Esophagus muscularis mucosa (tissue), 4 donors: ENCODE results near the gene DHRS13. TPM values are rescaled to one million over a fixed set of nuclear protein-coding genes. Genes with fewer than 3 reads are reported as not detected.

ENCODE experiments used
- DNase-seq: peaks from one replicate; pipeline ENCODE4 v3.0.0-alpha.2; 2017; ENCODE audit errors: extremely low spot score
- H3K27ac ChIP-seq, 4 donors: fragments of 200-600 bp; sonication (generic); replicated peaks in 1 of 4; 1 replicate in 3 of 4; 2 replicates in 1 of 4; pipeline ENCODE4 v1.5.1; 2016 to 2019; ENCODE audit warnings: mild to moderate bottlenecking in 1 of 4
- H3K27me3 ChIP-seq, 4 donors: fragments of 200-600 bp; sonication (generic); one replicate each; pipeline versions ENCODE4 v1.5.1 to v1.6.0; 2016 to 2019
- H3K36me3 ChIP-seq, 4 donors: fragments of 200-600 bp; sonication (generic); one replicate each; pipeline ENCODE4 v1.5.1; 2016 to 2019
- H3K4me1 ChIP-seq, 4 donors: fragments of 200-600 bp; sonication (generic); one replicate each; pipeline ENCODE4 v1.5.1; 2016 to 2019
- H3K4me3 ChIP-seq, 4 donors: fragments of 200-600 bp; sonication (generic); 1 replicate in 2 of 4; 2 replicates in 2 of 4; pipeline ENCODE4 v1.5.1; 2016 to 2019; ENCODE audit warnings: mild to moderate bottlenecking in 4 of 4, moderate library complexity in 1 of 4
- H3K9me3 ChIP-seq, 4 donors: fragments of 200-600 bp; sonication (generic); 1 replicate in 3 of 4; 2 replicates in 1 of 4; pipeline ENCODE4 v1.5.1; 2016 to 2019
- EP300 ChIP-seq: sonication (generic); formaldehyde crosslinking; IDR thresholded peaks from one replicate; pipeline ENCODE4 v1.6.1; 2017; ENCODE audit warnings: antibody characterized with exemption
- POLR2A ChIP-seq: fragments of 450-650 bp; IDR thresholded peaks from one replicate; pipeline ENCODE4 v1.6.1; 2017; ENCODE audit warnings: antibody characterized with exemption, moderate library complexity, mild to moderate bottlenecking, low read depth
- POLR2AphosphoS5 ChIP-seq, 2 donors: sonication (generic); formaldehyde crosslinking; IDR thresholded peaks; one replicate each; pipeline ENCODE4 v1.6.1; 2017; ENCODE audit warnings: antibody characterized with exemption in 2 of 2
- WGBS: methylation state at CpG from one replicate; pipeline ENCODE4 v1.1.5; 2018; 5-methylcytosine and 5-hydroxymethylcytosine counted together
- intact Hi-C: fragments of 100-400 bp; cut with DNase I; formaldehyde crosslinking; loops from one replicate; pipeline ENCODE4 v1.15.1; 2023
- total RNA-seq, 4 donors: library from RNA; depleted of rRNA; stranded (reverse); fragments of >200 nt; gene quantifications; one replicate each; pipeline versions ENCODE4 v1.1.0 to v1.2.1, GENCODE V29; 2016
- TF ChIP-seq, protein P1 (sequence below), 3 experiments: fragments of 200-600 bp in 2 of 3; fragments of 450-650 bp in 1 of 3; sonication (generic) in 2 of 3; IDR thresholded peaks; one replicate each; pipeline ENCODE4 v1.5.1; 2017 to 2019; ENCODE audit warnings: antibody characterized with exemption in 3 of 3, mild to moderate bottlenecking in 2 of 3, moderate library complexity in 1 of 3

The DHRS13 gene, protein sequence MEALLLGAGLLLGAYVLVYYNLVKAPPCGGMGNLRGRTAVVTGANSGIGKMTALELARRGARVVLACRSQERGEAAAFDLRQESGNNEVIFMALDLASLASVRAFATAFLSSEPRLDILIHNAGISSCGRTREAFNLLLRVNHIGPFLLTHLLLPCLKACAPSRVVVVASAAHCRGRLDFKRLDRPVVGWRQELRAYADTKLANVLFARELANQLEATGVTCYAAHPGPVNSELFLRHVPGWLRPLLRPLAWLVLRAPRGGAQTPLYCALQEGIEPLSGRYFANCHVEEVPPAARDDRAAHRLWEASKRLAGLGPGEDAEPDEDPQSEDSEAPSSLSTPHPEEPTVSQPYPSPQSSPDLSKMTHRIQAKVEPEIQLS
- 10 to 100 TPM in 1 of 4 donors, 1 to 10 TPM in 3; 3.7 to 14.2 (median 5.9) TPM for total RNA-seq

DNA sequence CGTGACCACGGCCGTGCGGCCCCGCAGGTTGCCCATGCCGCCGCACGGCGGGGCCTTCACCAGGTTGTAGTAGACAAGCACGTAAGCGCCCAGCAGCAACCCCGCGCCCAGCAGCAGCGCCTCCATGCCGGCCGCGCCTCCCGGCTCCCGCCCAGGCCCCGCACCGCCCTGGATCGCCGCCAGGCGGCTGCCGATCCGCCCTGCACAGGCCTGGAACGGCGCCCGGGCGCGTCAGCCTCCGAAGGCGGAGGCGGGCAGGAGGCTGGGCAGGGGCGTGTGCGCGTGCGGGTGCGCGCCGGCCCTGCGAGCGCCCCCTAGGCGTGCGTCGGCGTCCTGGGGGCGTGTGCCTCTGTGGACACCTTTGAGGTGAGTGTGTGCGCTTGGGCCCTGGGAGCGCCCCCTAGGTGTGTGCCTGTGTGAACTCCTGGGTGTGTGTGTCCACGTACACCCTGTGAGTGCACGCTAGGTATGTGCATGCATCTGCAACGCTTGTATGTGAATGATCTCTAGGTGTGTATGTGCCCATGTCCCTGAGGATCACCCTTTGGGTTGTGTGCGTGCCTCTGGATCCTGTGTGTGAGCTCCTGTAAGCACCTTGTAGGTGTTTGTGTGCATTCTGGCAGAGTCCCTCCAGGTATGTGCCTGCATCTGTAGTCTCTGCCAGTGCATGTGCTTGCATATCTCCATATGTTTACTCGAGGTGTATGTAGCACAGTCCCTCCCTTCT, at the start of gene DHRS13:
Gene DHRS13 (minus strand): TSS at position 261 of the 727 bp plus-strand sequence. CDS start 135 bp downstream, at position 126.
- Histone ChIP-seq H3K27ac (peak within 1 kb of the TSS; percentile 83 to 92 (median 88)), H3K4me3 (peak within 1 kb of the TSS; percentile 69 to 83 (median 78)), H3K36me3 (peaks cover 9 to 27% (median 26%) of the 10 kb centered on the region in 4 donors), H3K27me3 (peaks cover 0 to 5% (median 0%) of the 10 kb centered on the region in 4 donors), H3K4me1 (peaks cover 17 to 57% (median 45%) of the 10 kb centered on the region in 4 donors), H3K9me3 (no peaks in the 10 kb centered on the region)
- 1% methylated on average over 26 of the region's 55 CpGs for WGBS
- TF ChIP-seq EP300 (no peak), POLR2AphosphoS5 (IDR thresholded peaks at IDR 0.05) (peak in 1 of 2 donors; percentile 59), POLR2A (no peak)
- TF ChIP-seq, protein P1, sequence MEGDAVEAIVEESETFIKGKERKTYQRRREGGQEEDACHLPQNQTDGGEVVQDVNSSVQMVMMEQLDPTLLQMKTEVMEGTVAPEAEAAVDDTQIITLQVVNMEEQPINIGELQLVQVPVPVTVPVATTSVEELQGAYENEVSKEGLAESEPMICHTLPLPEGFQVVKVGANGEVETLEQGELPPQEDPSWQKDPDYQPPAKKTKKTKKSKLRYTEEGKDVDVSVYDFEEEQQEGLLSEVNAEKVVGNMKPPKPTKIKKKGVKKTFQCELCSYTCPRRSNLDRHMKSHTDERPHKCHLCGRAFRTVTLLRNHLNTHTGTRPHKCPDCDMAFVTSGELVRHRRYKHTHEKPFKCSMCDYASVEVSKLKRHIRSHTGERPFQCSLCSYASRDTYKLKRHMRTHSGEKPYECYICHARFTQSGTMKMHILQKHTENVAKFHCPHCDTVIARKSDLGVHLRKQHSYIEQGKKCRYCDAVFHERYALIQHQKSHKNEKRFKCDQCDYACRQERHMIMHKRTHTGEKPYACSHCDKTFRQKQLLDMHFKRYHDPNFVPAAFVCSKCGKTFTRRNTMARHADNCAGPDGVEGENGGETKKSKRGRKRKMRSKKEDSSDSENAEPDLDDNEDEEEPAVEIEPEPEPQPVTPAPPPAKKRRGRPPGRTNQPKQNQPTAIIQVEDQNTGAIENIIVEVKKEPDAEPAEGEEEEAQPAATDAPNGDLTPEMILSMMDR (IDR thresholded peaks at IDR 0.05): peak; percentile 72 to 80 (median 79)
- intact Hi-C loops: no loop called here
- DNase-seq: peak; percentile 92

DNA sequence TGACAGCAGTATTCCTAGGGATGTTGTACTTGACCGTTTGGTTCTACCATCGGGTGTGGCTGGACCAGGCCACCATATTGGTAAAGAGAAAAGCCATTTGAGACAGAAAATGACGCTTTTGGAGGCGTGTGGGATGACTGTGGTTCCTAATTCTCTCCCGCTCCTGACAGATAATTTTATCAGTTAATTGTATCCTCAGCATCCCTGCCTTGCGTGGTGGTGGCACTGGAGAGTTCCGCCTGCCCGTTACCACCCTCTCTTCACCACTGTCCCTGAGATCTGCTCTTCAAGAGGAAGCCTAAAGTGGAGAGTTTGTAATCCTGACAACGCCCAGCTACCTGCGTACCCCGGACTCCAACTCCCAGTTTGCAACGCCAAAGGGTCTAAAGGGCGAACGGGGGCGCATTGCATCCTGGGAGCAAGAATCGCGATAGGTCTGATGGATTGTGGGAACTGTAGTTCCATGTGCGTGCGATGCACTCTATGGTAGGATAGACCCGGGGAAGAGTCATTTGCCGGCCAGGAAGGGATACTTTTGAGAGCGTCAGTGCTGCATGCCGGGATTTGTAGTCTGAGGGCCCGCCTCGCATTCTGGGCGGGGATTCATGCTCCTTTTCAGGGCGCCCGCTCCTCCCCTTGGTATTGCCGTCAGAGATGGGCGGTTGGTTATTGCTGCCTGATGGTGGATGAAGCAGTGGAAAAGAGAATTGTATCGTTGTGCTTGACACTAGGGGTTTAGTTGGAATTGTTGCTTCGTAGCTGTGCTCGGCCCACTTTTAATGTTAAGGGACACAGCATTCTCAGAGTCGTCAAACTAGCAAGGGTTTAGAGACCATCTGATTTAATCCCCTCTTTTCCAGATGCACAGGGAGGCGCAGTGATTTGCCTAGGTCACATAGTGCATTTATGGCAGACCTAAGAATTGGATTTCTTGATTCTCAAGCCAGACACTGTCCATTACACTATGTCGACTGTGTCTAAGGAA, 49.4 kb upstream of the DHRS13 start:
- Histone ChIP-seq H3K4me3 (peak overlapping the region; percentile 82 to 98 (median 92)), H3K27me3 (no peaks in the 10 kb centered on the region), H3K36me3 (peaks cover 0 to 1% (median 0%) of the 10 kb centered on the region in 4 donors), H3K27ac (peak overlapping the region; percentile 92 to 98 (median 96)), H3K4me1 (peaks cover 21 to 40% (median 31%) of the 10 kb centered on the region in 4 donors), H3K9me3 (no peaks in the 10 kb centered on the region)
- TF ChIP-seq EP300 (no peak), POLR2AphosphoS5 (IDR thresholded peaks at IDR 0.05) (peak; percentile 4 to 97)
- TF ChIP-seq, protein P1 (IDR thresholded peaks at IDR 0.05): no peak
- WGBS: 7% methylated on average over 33 of the region's 36 CpGs
- DNase-seq: peak; percentile 99
- intact Hi-C loops: no loop called here

DNA sequence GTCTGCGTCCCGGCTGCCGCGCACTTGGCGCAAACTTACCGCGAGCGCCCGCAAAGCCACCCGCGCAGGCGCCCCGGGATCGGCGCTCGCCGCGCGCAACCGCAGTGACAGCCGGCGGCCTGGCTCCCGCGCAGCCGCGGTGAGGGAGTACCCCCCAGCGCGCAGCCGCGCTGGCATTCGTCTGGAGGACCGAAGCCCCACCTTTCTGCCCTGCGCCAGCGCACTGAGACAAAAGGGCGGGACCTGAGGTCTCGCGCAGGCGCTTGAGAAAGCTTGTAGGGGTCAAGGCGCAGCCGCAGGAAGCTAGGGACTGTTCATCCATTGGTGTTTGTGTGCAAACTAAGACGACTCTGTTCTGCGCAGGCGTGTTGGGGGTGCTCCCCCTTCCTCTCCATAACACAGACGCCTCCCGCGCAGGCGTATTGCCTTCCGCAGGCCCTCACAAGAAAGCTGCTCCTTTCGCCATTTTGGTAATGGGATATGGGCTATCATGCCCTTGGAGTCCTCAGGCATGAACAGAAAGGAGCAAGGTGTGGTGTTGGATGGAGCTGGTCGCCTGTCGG, 48.6 kb upstream of the DHRS13 start, which contains the start of gene PHF12:
Gene PHF12 (minus strand): TSS at position 91 of the 563 bp plus-strand sequence. CDS start 558 bp downstream, outside the sequence.
- intact Hi-C loops: no loop called here
- peaks cover 29 to 48% (median 39%) of the 10 kb centered on the region in 4 donors for H3K4me1 ChIP-seq
- peak; percentile 100 for DNase-seq

More for the DNA sequence above, 48.6 kb upstream of the DHRS13 start, which contains the start of gene PHF12:
- TF ChIP-seq POLR2A: peak; percentile 72
- TF ChIP-seq POLR2AphosphoS5 (IDR thresholded peaks at IDR 0.05): peak; percentile 91 to 99
- TF ChIP-seq, protein P1 (IDR thresholded peaks at IDR 0.05): no peak
- TF ChIP-seq EP300: no peak
- Histone ChIP-seq H3K27me3 (no peaks in the 10 kb centered on the region), H3K27ac (peak within 1 kb of the TSS; percentile 93 to 99 (median 96)), H3K4me3 (peak within 1 kb of the TSS; percentile 82 to 98 (median 92)), H3K36me3 (peaks cover 0 to 6% (median 0%) of the 10 kb centered on the region in 4 donors), H3K9me3 (no peaks in the 10 kb centered on the region)
- 0% methylated on average over 16 of the region's 51 CpGs for WGBS
